Measurements from ENCODE around the gene FARP1. TPM values are rescaled to one million over a fixed set of nuclear protein-coding genes. Genes with fewer than 3 reads are reported as not detected.

Gene FARP1
- total RNA-seq, 1 donor from 2014 or later, result 17.7 TPM

- Histone ChIP-seq H3K4me3 (no peak overlapping the region), H3K36me3 (no peaks in the 10 kb centered on the region), H3K27me3 (no peaks in the 10 kb centered on the region), H3K27ac (no peak overlapping the region), H3K9me3 (no peaks in the 10 kb centered on the region), H3K4me1 (no peaks in the 10 kb centered on the region)
- intact Hi-C loops (cut with DNase I), result no loop called here
- DNase-seq (ENCODE audit: extremely low spot score in 2 of 2), result no peak
- no peak for TF ChIP-seq POLR2A (IDR thresholded peaks at IDR 0.05)
Measured at GRCh38 chr13:98273067-98273823, 130.4 kb downstream of the FARP1 start.

GRCh38 chr13:98273824-98274742 lies 131.2 kb downstream of the FARP1 start:
- Histone ChIP-seq H3K27ac (no peak overlapping the region), H3K27me3 (no peaks in the 10 kb centered on the region), H3K36me3 (no peaks in the 10 kb centered on the region), H3K4me1 (no peaks in the 10 kb centered on the region), H3K9me3 (no peaks in the 10 kb centered on the region), H3K4me3 (no peak overlapping the region)
- no peak for DNase-seq (ENCODE audit: extremely low spot score in 2 of 2)
- intact Hi-C loops (cut with DNase I), result no loop called here
- TF ChIP-seq CTCF (IDR thresholded peaks at IDR 0.05), result no peak
- no peak for TF ChIP-seq POLR2A (IDR thresholded peaks at IDR 0.05)
- TF ChIP-seq POLR2AphosphoS5 (IDR thresholded peaks at IDR 0.05; ENCODE audit: insufficient read depth in 1 of 2, low read depth in 1 of 2), result no peak

GRCh38 chr13:98274921-98275487 lies 132.1 kb downstream of the FARP1 start:
- H3K4me3 ChIP-seq, result no peak overlapping the region
- no peak for TF ChIP-seq CTCF (IDR thresholded peaks at IDR 0.05)
- TF ChIP-seq POLR2A (IDR thresholded peaks at IDR 0.05), result no peak
- no peak for TF ChIP-seq POLR2AphosphoS5 (IDR thresholded peaks at IDR 0.05; ENCODE audit: insufficient read depth in 1 of 2, low read depth in 1 of 2)
- intact Hi-C loops (cut with DNase I), result no loop called here
- no peaks in the 10 kb centered on the region for H3K27me3 ChIP-seq
- no peak overlapping the region for H3K27ac ChIP-seq
- no peaks in the 10 kb centered on the region for H3K4me1 ChIP-seq
- no peak for DNase-seq (ENCODE audit: extremely low spot score in 2 of 2)
- H3K9me3 ChIP-seq, result no peaks in the 10 kb centered on the region
- H3K36me3 ChIP-seq, result no peaks in the 10 kb centered on the region

- no peak for TF ChIP-seq CTCF (IDR thresholded peaks at IDR 0.05)
- DNase-seq (ENCODE audit: extremely low spot score in 2 of 2), result no peak
- H3K27ac ChIP-seq, result no peak overlapping the region
- H3K4me3 ChIP-seq, result no peak overlapping the region
- H3K9me3 ChIP-seq, result no peaks in the 10 kb centered on the region
- no peaks in the 10 kb centered on the region for H3K4me1 ChIP-seq
- no peaks in the 10 kb centered on the region for H3K36me3 ChIP-seq
- H3K27me3 ChIP-seq, result no peaks in the 10 kb centered on the region
- intact Hi-C loops (cut with DNase I), result no loop called here
Measured at GRCh38 chr13:98275681-98276171, 132.8 kb downstream of the FARP1 start.

- H3K9me3 ChIP-seq, result no peaks in the 10 kb centered on the region
- H3K36me3 ChIP-seq, result no peaks in the 10 kb centered on the region
- intact Hi-C loops (cut with DNase I), result no loop called here
- TF ChIP-seq CTCF (IDR thresholded peaks at IDR 0.05) (no peak), POLR2A (IDR thresholded peaks at IDR 0.05) (no peak), POLR2AphosphoS5 (IDR thresholded peaks at IDR 0.05; ENCODE audit: insufficient read depth in 1 of 2, low read depth in 1 of 2) (no peak)
- no peak for DNase-seq (ENCODE audit: extremely low spot score in 2 of 2)
- H3K27me3 ChIP-seq, result no peaks in the 10 kb centered on the region
- no peaks in the 10 kb centered on the region for H3K4me1 ChIP-seq
- no peak overlapping the region for H3K4me3 ChIP-seq
- no peak overlapping the region for H3K27ac ChIP-seq
Measured at GRCh38 chr13:98276486-98276885, 133.6 kb downstream of the FARP1 start.
